GM18519 (cell line): ENCODE data around the gene CHN1.

Source experiments
- ATAC-seq: cut with Tn5 transposase; IDR thresholded peaks from one replicate; pipeline ENCODE4 v1.9.1; 2021; ENCODE audit warnings: mild to moderate bottlenecking, moderate library complexity; ENCODE audit not compliant: unreplicated experiment, low FRiP score

Gene CHN1

GRCh38 chr2:174974131-174974530 lies 31.1 kb downstream of the CHN1 start:
- ATAC-seq, result no peak

GRCh38 chr2:174972924-174973323 lies 32.3 kb downstream of the CHN1 start:
- ATAC-seq, result no peak

GRCh38 chr2:174971868-174972781 lies 33.1 kb downstream of the CHN1 start:
- ATAC-seq, result no peak

- no peak for ATAC-seq
Observed at GRCh38 chr2:174970092-174970491, 35.1 kb downstream of the CHN1 start.

GRCh38 chr2:174969091-174969734 lies 36.0 kb downstream of the CHN1 start:
- no peak for ATAC-seq

GRCh38 chr2:174967691-174968260 lies 37.4 kb downstream of the CHN1 start:
- ATAC-seq, result no peak

GRCh38 chr2:174967086-174967485 lies 38.1 kb downstream of the CHN1 start:
- no peak for ATAC-seq

- no peak for ATAC-seq
Observed at GRCh38 chr2:174965992-174966744, 39.0 kb downstream of the CHN1 start.

- no peak for ATAC-seq
Observed at GRCh38 chr2:174965551-174965950, 39.6 kb downstream of the CHN1 start.

- no peak for ATAC-seq
Observed at GRCh38 chr2:174964404-174964803, 40.8 kb downstream of the CHN1 start.

- ATAC-seq, result no peak
Observed at GRCh38 chr2:174963437-174964400, 41.5 kb downstream of the CHN1 start.

- ATAC-seq, result no peak
Observed at GRCh38 chr2:174959787-174960186, 45.4 kb downstream of the CHN1 start.

- no peak for ATAC-seq
Observed at GRCh38 chr2:174957050-174957449, 48.1 kb downstream of the CHN1 start.

GRCh38 chr2:174952607-174953006 lies 52.6 kb downstream of the CHN1 start:
- ATAC-seq, result no peak

GRCh38 chr2:174951745-174952144 lies 53.4 kb downstream of the CHN1 start:
- no peak for ATAC-seq

GRCh38 chr2:174949988-174950687 lies 55.0 kb downstream of the CHN1 start:
- ATAC-seq, result no peak

GRCh38 chr2:174945601-174946260 lies 59.5 kb downstream of the CHN1 start:
- ATAC-seq, result no peak

- no peak for ATAC-seq
Observed at GRCh38 chr2:174939046-174939445, 66.1 kb downstream of the CHN1 start.

- ATAC-seq, result no peak
Observed at GRCh38 chr2:174931724-174932123, 73.5 kb downstream of the CHN1 start.
